ENCODE results near the gene PTPRN2. TPM values are rescaled to one million over a fixed set of nuclear protein-coding genes. Genes with fewer than 3 reads are reported as not detected.

The PTPRN2 gene
- total RNA-seq, 1 experiment from 2014 or later: 2.1 TPM

DNA sequence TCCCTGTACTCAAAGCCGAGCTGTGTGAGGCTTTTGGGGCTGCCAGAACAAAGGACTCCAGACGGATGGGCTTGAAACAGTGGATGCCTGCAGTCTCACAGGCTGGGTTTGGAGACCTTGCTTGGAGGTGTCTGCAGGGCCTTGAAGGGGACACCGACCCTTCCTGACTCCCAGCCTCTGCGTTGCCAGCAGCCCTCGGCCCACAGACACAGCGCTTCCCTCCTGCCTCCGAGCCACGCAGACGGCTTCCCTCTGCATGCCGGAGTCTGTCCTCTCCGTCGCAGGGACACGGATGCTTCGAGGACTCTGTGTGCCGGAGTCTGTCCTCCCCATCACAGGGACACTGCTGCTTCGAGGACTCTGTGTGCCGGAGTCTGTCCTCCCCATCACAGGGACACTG, 726.1 kb downstream of the PTPRN2 start:
- TF ChIP-seq, protein P1, sequence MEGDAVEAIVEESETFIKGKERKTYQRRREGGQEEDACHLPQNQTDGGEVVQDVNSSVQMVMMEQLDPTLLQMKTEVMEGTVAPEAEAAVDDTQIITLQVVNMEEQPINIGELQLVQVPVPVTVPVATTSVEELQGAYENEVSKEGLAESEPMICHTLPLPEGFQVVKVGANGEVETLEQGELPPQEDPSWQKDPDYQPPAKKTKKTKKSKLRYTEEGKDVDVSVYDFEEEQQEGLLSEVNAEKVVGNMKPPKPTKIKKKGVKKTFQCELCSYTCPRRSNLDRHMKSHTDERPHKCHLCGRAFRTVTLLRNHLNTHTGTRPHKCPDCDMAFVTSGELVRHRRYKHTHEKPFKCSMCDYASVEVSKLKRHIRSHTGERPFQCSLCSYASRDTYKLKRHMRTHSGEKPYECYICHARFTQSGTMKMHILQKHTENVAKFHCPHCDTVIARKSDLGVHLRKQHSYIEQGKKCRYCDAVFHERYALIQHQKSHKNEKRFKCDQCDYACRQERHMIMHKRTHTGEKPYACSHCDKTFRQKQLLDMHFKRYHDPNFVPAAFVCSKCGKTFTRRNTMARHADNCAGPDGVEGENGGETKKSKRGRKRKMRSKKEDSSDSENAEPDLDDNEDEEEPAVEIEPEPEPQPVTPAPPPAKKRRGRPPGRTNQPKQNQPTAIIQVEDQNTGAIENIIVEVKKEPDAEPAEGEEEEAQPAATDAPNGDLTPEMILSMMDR (IDR thresholded peaks at IDR 0.05 in 2 of 3, conservative IDR thresholded peaks at IDR 0.05 in 1 of 3; ENCODE audit: borderline replicate concordance in 1 of 3, insufficient read depth in 1 of 3, low read depth in 2 of 3, low read length in 2 of 3): no peak
- TF ChIP-seq SRF (IDR thresholded peaks at IDR 0.05; ENCODE audit: low read depth) (no peak), EGR1 (IDR thresholded peaks at IDR 0.05; ENCODE audit: low read depth) (no peak), ZNF274 (IDR thresholded peaks at IDR 0.05; ENCODE audit: low read depth, low read length) (no peak), SP1 (IDR thresholded peaks at IDR 0.05; ENCODE audit: low read depth) (no peak), CBX3 (IDR thresholded peaks at IDR 0.05; ENCODE audit: low read depth) (no peak), ZFX (IDR thresholded peaks at IDR 0.05) (no peak), YY1 (IDR thresholded peaks at IDR 0.05; ENCODE audit: extremely low read depth, insufficient replicate concordance, low read depth, low read length) (no peak), RAD21 (IDR thresholded peaks at IDR 0.05; ENCODE audit: low read depth) (no peak)
- TF ChIP-seq, protein P2, sequence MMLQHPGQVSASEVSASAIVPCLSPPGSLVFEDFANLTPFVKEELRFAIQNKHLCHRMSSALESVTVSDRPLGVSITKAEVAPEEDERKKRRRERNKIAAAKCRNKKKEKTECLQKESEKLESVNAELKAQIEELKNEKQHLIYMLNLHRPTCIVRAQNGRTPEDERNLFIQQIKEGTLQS (IDR thresholded peaks at IDR 0.05): no peak
- TF ChIP-seq, protein P3, sequence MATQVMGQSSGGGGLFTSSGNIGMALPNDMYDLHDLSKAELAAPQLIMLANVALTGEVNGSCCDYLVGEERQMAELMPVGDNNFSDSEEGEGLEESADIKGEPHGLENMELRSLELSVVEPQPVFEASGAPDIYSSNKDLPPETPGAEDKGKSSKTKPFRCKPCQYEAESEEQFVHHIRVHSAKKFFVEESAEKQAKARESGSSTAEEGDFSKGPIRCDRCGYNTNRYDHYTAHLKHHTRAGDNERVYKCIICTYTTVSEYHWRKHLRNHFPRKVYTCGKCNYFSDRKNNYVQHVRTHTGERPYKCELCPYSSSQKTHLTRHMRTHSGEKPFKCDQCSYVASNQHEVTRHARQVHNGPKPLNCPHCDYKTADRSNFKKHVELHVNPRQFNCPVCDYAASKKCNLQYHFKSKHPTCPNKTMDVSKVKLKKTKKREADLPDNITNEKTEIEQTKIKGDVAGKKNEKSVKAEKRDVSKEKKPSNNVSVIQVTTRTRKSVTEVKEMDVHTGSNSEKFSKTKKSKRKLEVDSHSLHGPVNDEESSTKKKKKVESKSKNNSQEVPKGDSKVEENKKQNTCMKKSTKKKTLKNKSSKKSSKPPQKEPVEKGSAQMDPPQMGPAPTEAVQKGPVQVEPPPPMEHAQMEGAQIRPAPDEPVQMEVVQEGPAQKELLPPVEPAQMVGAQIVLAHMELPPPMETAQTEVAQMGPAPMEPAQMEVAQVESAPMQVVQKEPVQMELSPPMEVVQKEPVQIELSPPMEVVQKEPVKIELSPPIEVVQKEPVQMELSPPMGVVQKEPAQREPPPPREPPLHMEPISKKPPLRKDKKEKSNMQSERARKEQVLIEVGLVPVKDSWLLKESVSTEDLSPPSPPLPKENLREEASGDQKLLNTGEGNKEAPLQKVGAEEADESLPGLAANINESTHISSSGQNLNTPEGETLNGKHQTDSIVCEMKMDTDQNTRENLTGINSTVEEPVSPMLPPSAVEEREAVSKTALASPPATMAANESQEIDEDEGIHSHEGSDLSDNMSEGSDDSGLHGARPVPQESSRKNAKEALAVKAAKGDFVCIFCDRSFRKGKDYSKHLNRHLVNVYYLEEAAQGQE (IDR thresholded peaks at IDR 0.05; ENCODE audit: low read depth): no peak
- BruUV-seq (replicated peaks): no TSS peak
- Histone ChIP-seq H3K9me2 (ENCODE audit: insufficient read depth) (no peaks in the 10 kb centered on the region), H3K9ac (ENCODE audit: low read length) (no peak overlapping the region), H2AFZ (ENCODE audit: low read depth, low read length, poor library complexity, severe bottlenecking) (no peak overlapping the region), H3K79me2 (ENCODE audit: insufficient read depth, low read length) (no peaks in the 10 kb centered on the region), H3K9me3 (ENCODE audit: control insufficient read depth in 1 of 2, insufficient read depth in 1 of 2, low read depth in 1 of 2, low read length in 2 of 2) (no peaks in the 10 kb centered on the region), H3K4me3 (replicated peaks in 1 of 2; ENCODE audit: low read depth in 1 of 2, low read length in 2 of 2) (no peak overlapping the region), H3K36me3 (ENCODE audit: control insufficient read depth in 1 of 2, insufficient read depth in 2 of 2, low read length in 2 of 2) (no peaks in the 10 kb centered on the region), H3K4me2 (ENCODE audit: low read length) (no peak overlapping the region), H3K4me1 (ENCODE audit: control insufficient read depth in 1 of 2, insufficient read depth in 2 of 2, low read length in 2 of 2) (no peaks in the 10 kb centered on the region), H4K20me1 (ENCODE audit: insufficient read depth) (no peaks in the 10 kb centered on the region), H3K27ac (ENCODE audit: low read depth, low read length) (no peak overlapping the region), H3K27me3 (ENCODE audit: insufficient read depth, low read length) (no peaks in the 10 kb centered on the region)
- RAD21 ChIA-PET (ENCODE audit: low non-redundant PET in 1 of 2, low total read pairs in 2 of 2, uncharacterized antibody in 2 of 2, unreplicated experiment in 2 of 2): no interaction called here
- DNase-seq (ENCODE audit: low read depth, low spot score): no peak
- ATAC-seq: no peak
- intact Hi-C loops (cut with micrococcal nuclease): no loop called here
- POLR2A ChIA-PET: no interaction called here
- CTCF ChIA-PET: no interaction called here
